ENCODE data around the gene GSX1.

GSX1 gene

GRCh38 chr13:27789153-27789494, 3.2 kb upstream of the GSX1 start:
- no peak for DNase-seq
- TF ChIP-seq GATA1 (IDR thresholded peaks at IDR 0.05; ENCODE audit: low read depth, low read length) (no peak), POLR2A (IDR thresholded peaks at IDR 0.05; ENCODE audit: low read length) (no peak)

- TF ChIP-seq POLR2A (IDR thresholded peaks at IDR 0.05; ENCODE audit: low read length) (no peak), GATA1 (IDR thresholded peaks at IDR 0.05; ENCODE audit: low read depth, low read length) (no peak)
- DNase-seq: no peak
These were observed 2.6 kb upstream of the GSX1 start for GRCh38 chr13:27789495-27790303.

DNA sequence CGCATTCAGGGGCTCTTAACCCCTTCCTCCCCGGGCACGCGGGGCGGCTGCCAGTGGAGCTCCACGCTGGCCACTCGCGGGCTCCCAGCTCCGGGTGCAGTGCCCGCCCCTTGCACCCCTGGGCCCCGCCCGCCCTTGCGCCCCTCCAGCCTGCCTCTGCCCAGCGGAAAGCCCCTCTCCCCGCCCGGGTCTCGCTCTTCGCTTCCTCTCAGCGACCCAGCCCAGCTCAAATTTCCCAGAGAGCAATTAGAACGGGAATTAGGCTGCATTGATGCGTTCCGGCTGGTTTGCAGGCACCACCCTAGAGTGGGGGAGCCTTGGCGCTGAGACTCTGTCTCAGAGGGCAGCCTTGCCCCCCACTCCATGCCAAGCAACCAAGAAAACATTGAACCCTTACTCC, 1.8 kb upstream of the GSX1 start:
- no peak for TF ChIP-seq POLR2A (IDR thresholded peaks at IDR 0.05; ENCODE audit: low read length)
- no peak for TF ChIP-seq GATA1 (IDR thresholded peaks at IDR 0.05; ENCODE audit: low read depth, low read length)

GRCh38 chr13:27791146-27791900, 960 bp upstream of the GSX1 start:
- no peak for DNase-seq
- TF ChIP-seq POLR2A (IDR thresholded peaks at IDR 0.05; ENCODE audit: low read length) (no peak), GATA1 (IDR thresholded peaks at IDR 0.05; ENCODE audit: low read depth, low read length) (no peak)

More for the DNA sequence above, 1.8 kb upstream of the GSX1 start:
- DNase-seq: no peak

- DNase-seq: no peak
- TF ChIP-seq POLR2A (IDR thresholded peaks at IDR 0.05; ENCODE audit: low read length) (no peak), GATA1 (IDR thresholded peaks at IDR 0.05; ENCODE audit: low read depth, low read length) (no peak)
These were observed 336 bp upstream of the GSX1 start for GRCh38 chr13:27791901-27792392.

GRCh38 chr13:27793507-27794367, 1.5 kb downstream of the GSX1 start:
- TF ChIP-seq GATA1 (IDR thresholded peaks at IDR 0.05; ENCODE audit: low read depth, low read length) (no peak), POLR2A (IDR thresholded peaks at IDR 0.05; ENCODE audit: low read length) (no peak)
- no peak for DNase-seq

- DNase-seq: no peak
- TF ChIP-seq GATA1 (IDR thresholded peaks at IDR 0.05; ENCODE audit: low read depth, low read length) (no peak), POLR2A (IDR thresholded peaks at IDR 0.05; ENCODE audit: low read length) (no peak)
These were observed 2.0 kb downstream of the GSX1 start for GRCh38 chr13:27794368-27794691.

- TF ChIP-seq GATA1 (IDR thresholded peaks at IDR 0.05; ENCODE audit: low read depth, low read length) (no peak), POLR2A (IDR thresholded peaks at IDR 0.05; ENCODE audit: low read length) (no peak)
- no peak for DNase-seq
These were observed 2.8 kb downstream of the GSX1 start for GRCh38 chr13:27794921-27795717.

- TF ChIP-seq GATA1 (IDR thresholded peaks at IDR 0.05; ENCODE audit: low read depth, low read length): no peak
- TF ChIP-seq POLR2A (IDR thresholded peaks at IDR 0.05; ENCODE audit: low read length): no peak
- DNase-seq: no peak
These were observed 3.4 kb downstream of the GSX1 start for GRCh38 chr13:27795718-27796019.

DNA sequence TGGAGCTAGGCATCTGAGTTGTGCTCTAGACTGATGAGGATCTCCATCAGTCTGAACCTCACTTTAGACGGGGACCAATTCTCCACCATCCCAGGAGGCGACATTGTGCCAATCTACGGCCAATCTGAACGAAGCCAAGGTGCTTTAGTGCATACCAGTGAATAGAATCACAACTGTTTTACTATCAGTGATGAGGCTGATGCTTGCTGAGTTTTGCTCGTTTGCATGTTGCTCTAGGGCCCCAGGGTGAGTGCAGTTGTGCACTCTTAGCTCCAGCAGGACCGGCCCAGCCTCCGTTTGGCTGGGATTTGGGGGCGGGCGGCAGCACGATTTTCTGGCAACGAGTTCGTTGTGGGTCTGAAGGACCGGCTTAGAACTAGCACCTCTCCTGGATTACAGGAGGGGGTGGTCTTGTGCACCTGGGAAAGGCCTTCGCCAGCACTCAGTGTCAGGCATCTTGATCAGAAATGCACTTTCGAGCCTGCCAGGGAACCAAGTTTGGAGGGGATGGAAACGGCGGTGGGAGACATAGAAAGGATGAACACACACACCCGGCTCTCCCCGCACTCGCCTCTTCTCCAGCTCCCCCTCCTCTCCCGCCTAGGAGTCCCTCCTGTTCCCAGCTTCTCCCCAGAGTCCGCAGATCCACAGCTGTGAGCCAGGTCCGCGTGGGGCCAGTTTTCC, 4.4 kb downstream of the GSX1 start:
- no peak for DNase-seq

GRCh38 chr13:27797228-27797624, 4.9 kb downstream of the GSX1 start:
- DNase-seq: peak in 1 of 2 experiments; percentile 10
- TF ChIP-seq GATA1 (IDR thresholded peaks at IDR 0.05; ENCODE audit: low read depth, low read length): no peak
- no peak for TF ChIP-seq POLR2A (IDR thresholded peaks at IDR 0.05; ENCODE audit: low read length)

More for the DNA sequence above, 4.4 kb downstream of the GSX1 start:
- no peak for TF ChIP-seq GATA1 (IDR thresholded peaks at IDR 0.05; ENCODE audit: low read depth, low read length)
- TF ChIP-seq POLR2A (IDR thresholded peaks at IDR 0.05; ENCODE audit: low read length): no peak

GRCh38 chr13:27806744-27807387, 14.6 kb downstream of the GSX1 start:
- no peak for DNase-seq
- TF ChIP-seq POLR2A (IDR thresholded peaks at IDR 0.05; ENCODE audit: low read length) (no peak), GATA1 (IDR thresholded peaks at IDR 0.05; ENCODE audit: low read depth, low read length) (no peak)

All from erythroblast (primary cell).